T-helper 17 cell (primary cell): ENCODE data around the gene OR4S1. TPM values are rescaled to one million over a fixed set of nuclear protein-coding genes. Genes with fewer than 3 reads are reported as not detected.

Experiments
- total RNA-seq, 4 donors: library from RNA in 2 of 4; stranded (reverse) in 2 of 4; gene quantifications; one replicate each; pipeline ENCODE4 v1.2.3 and lab custom pipeline; 2022 to 2026

The OR4S1 gene
- total RNA-seq, 2 donors from 2014 or later = not detected

Other genes starting within 250 kb of the OR4S1 start
- not detected for gene OR4B1, start 89.4 kb upstream of the OR4S1 start, total RNA-seq
- not detected for gene OR4X2, start 61.1 kb upstream of the OR4S1 start, total RNA-seq
- not detected for gene OR4X1, start 42.4 kb upstream of the OR4S1 start, total RNA-seq
- gene OR4C3, start 18.7 kb downstream of the OR4S1 start, total RNA-seq = not detected
- not detected for gene OR4C5, start 60.2 kb downstream of the OR4S1 start, total RNA-seq
- not detected for gene OR4A47, start 182.6 kb downstream of the OR4S1 start, total RNA-seq